ENCODE results near the gene NPC1L1.
A peak's percentile ranks its signal among the peaks of the same experiment; 100 is the strongest.

Gene NPC1L1

DNA sequence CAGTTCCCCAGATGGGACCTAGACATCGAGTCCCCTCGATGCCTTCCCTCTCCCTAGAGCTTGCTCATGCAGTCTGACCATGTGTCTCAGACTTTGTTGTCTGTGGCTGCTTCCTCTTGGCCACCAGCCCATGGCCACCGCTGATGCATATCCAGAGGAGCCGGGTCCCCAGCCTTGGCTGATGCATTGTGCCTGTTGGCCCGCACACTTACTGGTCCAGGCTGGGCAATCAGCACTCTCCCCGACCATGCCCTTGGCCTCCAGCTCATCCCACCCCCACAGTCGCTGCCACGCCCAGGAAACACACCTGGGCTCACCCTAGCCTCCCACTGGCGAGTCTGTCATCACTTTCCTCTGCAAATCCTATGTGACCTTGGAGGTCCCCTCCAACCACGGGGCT is 10.1 kb downstream of the NPC1L1 start (continued):
- TF ChIP-seq, protein P1, sequence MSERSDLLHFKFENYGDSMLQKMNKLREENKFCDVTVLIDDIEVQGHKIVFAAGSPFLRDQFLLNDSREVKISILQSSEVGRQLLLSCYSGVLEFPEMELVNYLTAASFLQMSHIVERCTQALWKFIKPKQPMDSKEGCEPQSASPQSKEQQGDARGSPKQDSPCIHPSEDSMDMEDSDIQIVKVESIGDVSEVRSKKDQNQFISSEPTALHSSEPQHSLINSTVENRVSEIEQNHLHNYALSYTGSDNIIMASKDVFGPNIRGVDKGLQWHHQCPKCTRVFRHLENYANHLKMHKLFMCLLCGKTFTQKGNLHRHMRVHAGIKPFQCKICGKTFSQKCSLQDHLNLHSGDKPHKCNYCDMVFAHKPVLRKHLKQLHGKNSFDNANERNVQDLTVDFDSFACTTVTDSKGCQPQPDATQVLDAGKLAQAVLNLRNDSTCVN (tag by site-specific recombination; optimal IDR thresholded peaks at IDR 0.05) = no peak
- TF ChIP-seq ZNF548 (tag by site-specific recombination; IDR thresholded peaks at IDR 0.05) (no peak), ZNF416 (tag by site-specific recombination; IDR thresholded peaks at IDR 0.05) (no peak), ZNF146 (tag by site-specific recombination; IDR thresholded peaks at IDR 0.05) (no peak), ZNF585B (tag by site-specific recombination; IDR thresholded peaks at IDR 0.05) (no peak), ZNF837 (tag by site-specific recombination; IDR thresholded peaks at IDR 0.05) (no peak)
- TF ChIP-seq, protein P2, sequence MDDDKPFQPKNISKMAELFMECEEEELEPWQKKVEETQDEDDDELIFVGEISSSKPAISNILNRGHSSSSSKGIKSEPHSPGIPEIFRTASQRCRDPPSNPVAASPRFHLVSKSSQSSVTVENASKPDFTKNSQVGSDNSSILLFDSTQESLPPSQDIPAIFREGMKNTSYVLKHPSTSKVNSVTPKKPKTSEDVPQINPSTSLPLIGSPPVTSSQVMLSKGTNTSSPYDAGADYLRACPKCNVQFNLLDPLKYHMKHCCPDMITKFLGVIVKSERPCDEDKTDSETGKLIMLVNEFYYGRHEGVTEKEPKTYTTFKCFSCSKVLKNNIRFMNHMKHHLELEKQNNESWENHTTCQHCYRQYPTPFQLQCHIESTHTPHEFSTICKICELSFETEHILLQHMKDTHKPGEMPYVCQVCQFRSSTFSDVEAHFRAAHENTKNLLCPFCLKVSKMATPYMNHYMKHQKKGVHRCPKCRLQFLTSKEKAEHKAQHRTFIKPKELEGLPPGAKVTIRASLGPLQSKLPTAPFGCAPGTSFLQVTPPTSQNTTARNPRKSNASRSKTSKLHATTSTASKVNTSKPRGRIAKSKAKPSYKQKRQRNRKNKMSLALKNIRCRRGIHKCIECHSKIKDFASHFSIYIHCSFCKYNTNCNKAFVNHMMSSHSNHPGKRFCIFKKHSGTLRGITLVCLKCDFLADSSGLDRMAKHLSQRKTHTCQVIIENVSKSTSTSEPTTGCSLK (tag by site-specific recombination; IDR thresholded peaks at IDR 0.05) = no peak
- TF ChIP-seq, protein P3, sequence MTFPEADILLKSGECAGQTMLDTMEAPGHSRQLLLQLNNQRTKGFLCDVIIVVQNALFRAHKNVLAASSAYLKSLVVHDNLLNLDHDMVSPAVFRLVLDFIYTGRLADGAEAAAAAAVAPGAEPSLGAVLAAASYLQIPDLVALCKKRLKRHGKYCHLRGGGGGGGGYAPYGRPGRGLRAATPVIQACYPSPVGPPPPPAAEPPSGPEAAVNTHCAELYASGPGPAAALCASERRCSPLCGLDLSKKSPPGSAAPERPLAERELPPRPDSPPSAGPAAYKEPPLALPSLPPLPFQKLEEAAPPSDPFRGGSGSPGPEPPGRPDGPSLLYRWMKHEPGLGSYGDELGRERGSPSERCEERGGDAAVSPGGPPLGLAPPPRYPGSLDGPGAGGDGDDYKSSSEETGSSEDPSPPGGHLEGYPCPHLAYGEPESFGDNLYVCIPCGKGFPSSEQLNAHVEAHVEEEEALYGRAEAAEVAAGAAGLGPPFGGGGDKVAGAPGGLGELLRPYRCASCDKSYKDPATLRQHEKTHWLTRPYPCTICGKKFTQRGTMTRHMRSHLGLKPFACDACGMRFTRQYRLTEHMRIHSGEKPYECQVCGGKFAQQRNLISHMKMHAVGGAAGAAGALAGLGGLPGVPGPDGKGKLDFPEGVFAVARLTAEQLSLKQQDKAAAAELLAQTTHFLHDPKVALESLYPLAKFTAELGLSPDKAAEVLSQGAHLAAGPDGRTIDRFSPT (tag by site-specific recombination; IDR thresholded peaks at IDR 0.05) = no peak
- TF ChIP-seq, protein P4, sequence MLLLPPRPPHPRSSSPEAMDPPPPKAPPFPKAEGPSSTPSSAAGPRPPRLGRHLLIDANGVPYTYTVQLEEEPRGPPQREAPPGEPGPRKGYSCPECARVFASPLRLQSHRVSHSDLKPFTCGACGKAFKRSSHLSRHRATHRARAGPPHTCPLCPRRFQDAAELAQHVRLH (tag by site-specific recombination; IDR thresholded peaks at IDR 0.05) = no peak

DNA sequence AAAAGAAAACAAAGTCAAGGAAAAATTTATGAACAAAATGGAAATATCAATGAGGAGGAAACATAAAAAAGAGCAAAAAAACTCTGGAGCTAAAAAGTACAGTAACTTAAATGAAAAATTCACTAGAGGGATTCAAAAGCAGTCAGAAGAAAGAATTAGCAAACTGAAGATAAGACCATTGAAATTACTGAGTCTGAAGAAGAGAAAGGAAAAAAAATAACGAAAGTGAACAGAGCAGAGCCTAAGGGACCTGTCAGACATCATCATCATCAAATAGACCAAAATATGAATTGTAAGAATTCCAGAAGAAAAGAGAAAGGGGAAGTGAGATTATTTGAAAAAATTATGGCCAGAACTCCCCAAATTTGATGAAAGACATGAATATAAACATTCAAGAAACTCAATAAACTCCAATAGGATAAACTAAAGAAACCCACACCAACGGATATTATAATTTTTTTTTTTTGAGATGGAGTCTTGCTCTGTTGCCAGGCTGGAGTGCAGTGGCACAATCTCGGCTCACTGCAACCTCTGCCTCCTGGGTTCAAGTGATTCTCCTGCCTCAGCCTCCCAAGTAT is 16.2 kb downstream of the NPC1L1 start:
- POLR2A ChIA-PET = no interaction called here

DNA sequence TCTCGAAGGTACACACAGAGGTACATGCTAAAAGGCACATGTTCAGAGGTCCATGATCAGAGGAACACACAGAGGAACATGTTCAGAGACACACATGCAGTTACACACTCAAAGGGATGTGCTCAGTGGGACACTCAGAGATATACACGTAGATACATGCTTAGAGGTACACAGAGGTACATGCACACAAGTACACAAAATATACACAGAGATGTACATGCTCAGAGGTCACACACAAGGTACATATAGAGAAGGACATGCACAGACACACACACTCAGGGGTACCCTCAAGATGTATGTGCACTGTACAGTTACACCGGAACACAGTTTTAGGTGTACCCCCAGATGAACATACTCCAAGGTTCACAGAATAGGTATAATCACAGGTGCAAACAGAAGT is 18.8 kb downstream of the NPC1L1 start:
- ChIA-PET POLR2A (no interaction called here), CTCF (interaction anchor here (0.7 to 1.8 kb wide), 2 partner anchors 12 to 117 kb away, joined by 3 to 10 read pairs; no protein-coding TSS in a partner anchor)
- Histone ChIP-seq H3K9me3 (ENCODE audit: control insufficient read depth, insufficient read depth, low read depth, low read length) (no peaks in the 10 kb centered on the region), H3K4me3 (ENCODE audit: low read depth, low read length) (no peak overlapping the region), H3K27ac (ENCODE audit: extremely low read depth, low read depth, low read length) (no peak overlapping the region), H3K36me3 (ENCODE audit: control insufficient read depth in 2 of 2, insufficient read depth in 1 of 2, low read length in 2 of 2) (no peaks in the 10 kb centered on the region), H3K4me1 (ENCODE audit: control insufficient read depth, insufficient read depth, low read length) (no peaks in the 10 kb centered on the region)
- TF ChIP-seq ZBTB21 (tag by site-specific recombination; IDR thresholded peaks at IDR 0.05) = no peak
- TF ChIP-seq ZNF335 (tag by site-specific recombination; conservative IDR thresholded peaks at IDR 0.05) = no peak
- no peak for TF ChIP-seq ZNF19 (tag by site-specific recombination; IDR thresholded peaks at IDR 0.05; ENCODE audit: low read depth)
- TF ChIP-seq ZNF777 (tag by site-specific recombination; IDR thresholded peaks at IDR 0.05; ENCODE audit: borderline replicate concordance) = no peak
- no peak for TF ChIP-seq RBAK (tag by site-specific recombination; IDR thresholded peaks at IDR 0.05)
- TF ChIP-seq BCL11B (tag by site-specific recombination; IDR thresholded peaks at IDR 0.05; ENCODE audit: low read depth) = no peak
- no peak for TF ChIP-seq WT1 (tag by site-specific recombination; IDR thresholded peaks at IDR 0.05)
- no peak for TF ChIP-seq ZNF621 (tag by site-specific recombination; IDR thresholded peaks at IDR 0.05)
- no peak for TF ChIP-seq SCRT2 (tag by site-specific recombination; IDR thresholded peaks at IDR 0.05)
- TF ChIP-seq ZNF837 (tag by site-specific recombination; IDR thresholded peaks at IDR 0.05) = no peak
- TF ChIP-seq ZNF548 (tag by site-specific recombination; IDR thresholded peaks at IDR 0.05) = no peak

More for the DNA sequence above, 16.2 kb downstream of the NPC1L1 start:
- no peaks in the 10 kb centered on the region for H3K9me3 ChIP-seq (ENCODE audit: control insufficient read depth, insufficient read depth, low read depth, low read length)
- CTCF ChIA-PET = interaction anchor here (2.7 kb wide), 1 partner anchor 11 kb away, joined by 11 read pairs; no protein-coding TSS in a partner anchor
- H3K4me1 ChIP-seq (ENCODE audit: control insufficient read depth, insufficient read depth, low read length) = no peaks in the 10 kb centered on the region
- TF ChIP-seq ZNF558 (tag by site-specific recombination; IDR thresholded peaks at IDR 0.05) = peak; percentile 99
- peak; percentile 51 for TF ChIP-seq PRDM1 (tag by site-specific recombination; IDR thresholded peaks at IDR 0.05)
- no peak for TF ChIP-seq ZNF311 (tag by site-specific recombination; IDR thresholded peaks at IDR 0.05; ENCODE audit: borderline replicate concordance)
- no peaks in the 10 kb centered on the region for H3K36me3 ChIP-seq (ENCODE audit: control insufficient read depth in 2 of 2, insufficient read depth in 1 of 2, low read length in 2 of 2)
- H3K27ac ChIP-seq (ENCODE audit: extremely low read depth, low read depth, low read length) = no peak overlapping the region
- no peak overlapping the region for H3K4me3 ChIP-seq (ENCODE audit: low read depth, low read length)

All from HEK293 (cell line).